ENCODE data around the gene NOL7. TPM values are rescaled to one million over a fixed set of nuclear protein-coding genes. Genes with fewer than 3 reads are reported as not detected.

The NOL7 gene
- total and polyA plus RNA-seq, 9 of the 15 experiments (the other 6 are each of a cell fraction or from before 2014, with no cell fraction given): 19.4 to 235 (median 157) TPM

- TF ChIP-seq ZNF253 (CRISPR knock-in tag; conservative IDR thresholded peaks at IDR 0.05): no peak
- TF ChIP-seq CBFB (CRISPR knock-in tag; IDR thresholded peaks at IDR 0.05): peak; percentile 91; the same call in 1 of the 2 replicates
- no peak; the same call in none of the 2 replicates for TF ChIP-seq ZNF232 (CRISPR knock-in tag; IDR thresholded peaks at IDR 0.05)
- no peak; the same call in 1 of the 2 replicates for TF ChIP-seq ARID3A (IDR thresholded peaks at IDR 0.05; ENCODE audit: borderline replicate concordance, low read depth, low read length)
- 0 out of 2 replicates have a peak, but pooled peaks have one; percentile 85 for TF ChIP-seq FOXK1 (CRISPR knock-in tag; IDR thresholded peaks at IDR 0.05; ENCODE audit: borderline replicate concordance)
- TF ChIP-seq ZNF507 (tag; conservative IDR thresholded peaks at IDR 0.05): no peak
- peak; percentile 85 for TF ChIP-seq ZFP91 (CRISPR knock-in tag; IDR thresholded peaks at IDR 0.05)
- TF ChIP-seq HNRNPUL1 (IDR thresholded peaks at IDR 0.05; ENCODE audit: low read length): no peak
- TF ChIP-seq SAFB (IDR thresholded peaks at IDR 0.05; ENCODE audit: borderline replicate concordance, low read depth, low read length): peak; percentile 67
- peak; percentile 94 for TF ChIP-seq POLR2B (IDR thresholded peaks at IDR 0.05; ENCODE audit: low read depth, partially characterized antibody)
- 0 out of 4 replicates have a peak, but pooled peaks of 1 of the 2 experiments have one; percentile 51 for TF ChIP-seq ARNT (IDR thresholded peaks at IDR 0.05)
- TF ChIP-seq ZBTB1 (CRISPR knock-in tag; IDR thresholded peaks at IDR 0.05; ENCODE audit: borderline replicate concordance, low read depth): peak; percentile 21; the same call in 1 of the 2 replicates
- no peak for TF ChIP-seq ID3 (CRISPR knock-in tag; IDR thresholded peaks at IDR 0.05)
- peak; percentile 80; the same call in 1 of the 2 replicates for TF ChIP-seq ID3 (tag; IDR thresholded peaks at IDR 0.05)
- 0 out of 2 replicates have a peak, but pooled peaks have one; percentile 58 for TF ChIP-seq ZNF764 (CRISPR knock-in tag; IDR thresholded peaks at IDR 0.05; ENCODE audit: low read depth)
- no peak for TF ChIP-seq MAFF (IDR thresholded peaks at IDR 0.05; ENCODE audit: low read length)
- TF ChIP-seq ZFP30 (CRISPR knock-in tag; IDR thresholded peaks at IDR 0.05; ENCODE audit: borderline replicate concordance): no peak
- TF ChIP-seq NRF1 (conservative IDR thresholded peaks at IDR 0.05 in 1 of 2, IDR thresholded peaks at IDR 0.05 in 1 of 2): peak; percentile 95 to 97
- TF ChIP-seq BRF1 (IDR thresholded peaks at IDR 0.05; ENCODE audit: borderline replicate concordance, extremely low read depth, insufficient read length): no peak
- TF ChIP-seq SMAD4 (CRISPR knock-in tag; conservative IDR thresholded peaks at IDR 0.05): peak; percentile 87
- no peak for TF ChIP-seq NELFE (IDR thresholded peaks at IDR 0.05; ENCODE audit: insufficient read depth, insufficient read length)
- peak; percentile 57 for TF ChIP-seq OTX1 (CRISPR knock-in tag; IDR thresholded peaks at IDR 0.05)
- TF ChIP-seq CREB1 (IDR thresholded peaks at IDR 0.05): peak; percentile 84
- TF ChIP-seq CREB1 (CRISPR knock-in tag; IDR thresholded peaks at IDR 0.05): peak; percentile 84
- TF ChIP-seq NR4A1 (CRISPR knock-in tag; IDR thresholded peaks at IDR 0.05): no peak; the same call in 1 of the 2 replicates
- TF ChIP-seq NR4A1 (tag; IDR thresholded peaks at IDR 0.05): no peak
Measured at GRCh38 chr6:13614926-13615791, at the start of gene NOL7 (continued).
